SK-N-SH treated with all-trans-retinoic acid at 6 μM for 48 hours (cell line): Measurements from ENCODE around the gene CLEC16A.

Experiments used
- ATAC-seq: fragments of 200-7000 bp; cut with Tn5 transposase; 3 replicates; pipeline ENCODE4 v1.9.1; 2020; ENCODE audit warnings: mild to moderate bottlenecking, moderate library complexity
- ARNTL ChIP-seq: fragments of 450-650 bp; formaldehyde crosslinking; IDR thresholded peaks from 2 replicates; pipeline ENCODE4 v1.5.0; 2020; ENCODE audit warnings: low read depth, mild to moderate bottlenecking, moderate library complexity, borderline replicate concordance
- BACH2 ChIP-seq: fragments of 250-450 bp; sonication (Bioruptor Pico); IDR thresholded peaks from 2 replicates; pipeline ENCODE4 v1.9.0; 2021; ENCODE audit warnings: mild to moderate bottlenecking, borderline replicate concordance
- CREB5 ChIP-seq: fragments of 250-450 bp; sonication (Bioruptor Pico); IDR thresholded peaks from 2 replicates; pipeline ENCODE4 v1.5.1; 2020; ENCODE audit warnings: low read depth, mild to moderate bottlenecking, moderate library complexity
- CSDC2 ChIP-seq: fragments of 250-450 bp; sonication (Bioruptor Pico); IDR thresholded peaks from 2 replicates; pipeline ENCODE4 v1.5.0; 2020; ENCODE audit warnings: mild to moderate bottlenecking, moderate library complexity
- CSRNP3 ChIP-seq: fragments of 250-450 bp; sonication (Bioruptor Pico); IDR thresholded peaks from 2 replicates; pipeline ENCODE4 v1.5.1; 2021; ENCODE audit warnings: mild to moderate bottlenecking, moderate library complexity
- ESRRG ChIP-seq: fragments of 250-450 bp; sonication (Bioruptor Pico); IDR thresholded peaks from 2 replicates; pipeline ENCODE4 v1.6.1; 2021; ENCODE audit warnings: mild to moderate bottlenecking
- GLIS3 ChIP-seq: fragments of 250-450 bp; sonication (Bioruptor Pico); IDR thresholded peaks from 2 replicates; pipeline ENCODE4 v1.5.0; 2020; ENCODE audit warnings: mild to moderate bottlenecking, moderate library complexity
- ISL1 ChIP-seq: fragments of 250-450 bp; sonication (Bioruptor Pico); IDR thresholded peaks from 2 replicates; pipeline ENCODE4 v2.1.2; 2022; ENCODE audit warnings: mild to moderate bottlenecking, moderate library complexity
- OSR1 ChIP-seq: fragments of 250-450 bp; sonication (Bioruptor Pico); IDR thresholded peaks from 2 replicates; pipeline ENCODE4 v1.8.0; 2022; ENCODE audit warnings: moderate library complexity, mild to moderate bottlenecking, inconsistent platforms
- PATZ1 ChIP-seq: fragments of 250-450 bp; sonication (Bioruptor Pico); IDR thresholded peaks from 2 replicates; pipeline ENCODE4 v1.8.0; 2020; ENCODE audit warnings: mild to moderate bottlenecking, moderate library complexity, borderline replicate concordance
- POU6F1 ChIP-seq: fragments of 250-450 bp; sonication (Bioruptor Pico); IDR thresholded peaks from 2 replicates; pipeline ENCODE4 v1.8.0; 2021; ENCODE audit warnings: low read depth, mild to moderate bottlenecking, moderate library complexity, borderline replicate concordance
- RARB ChIP-seq: fragments of 250-450 bp; sonication (Bioruptor Pico); IDR thresholded peaks from 2 replicates; pipeline ENCODE4 v1.8.0; 2021; ENCODE audit warnings: mild to moderate bottlenecking, moderate library complexity
- SNAI2 ChIP-seq: fragments of 250-450 bp; sonication (Bioruptor Pico); IDR thresholded peaks from 2 replicates; pipeline ENCODE4 v1.5.0; 2020; ENCODE audit warnings: mild to moderate bottlenecking, moderate library complexity
- TOX ChIP-seq: fragments of 250-450 bp; sonication (Bioruptor Pico); IDR thresholded peaks from 2 replicates; pipeline ENCODE4 v1.8.0; 2021; ENCODE audit warnings: mild to moderate bottlenecking, moderate library complexity, borderline replicate concordance
- TSHZ2 ChIP-seq: fragments of 250-450 bp; sonication (Bioruptor Pico); IDR thresholded peaks from 2 replicates; pipeline ENCODE4 v1.5.0; 2020; ENCODE audit warnings: mild to moderate bottlenecking, moderate library complexity
- ZC3H10 ChIP-seq: fragments of 250-450 bp; sonication (Bioruptor Pico); IDR thresholded peaks from 2 replicates; pipeline ENCODE4 v1.5.1; 2021; ENCODE audit warnings: mild to moderate bottlenecking, moderate library complexity
- ZFP3 ChIP-seq: fragments of 250-450 bp; sonication (Bioruptor Pico); IDR thresholded peaks from 2 replicates; pipeline ENCODE4 v1.5.0; 2020; ENCODE audit warnings: mild to moderate bottlenecking, moderate library complexity
- ZNF70 ChIP-seq: fragments of 450-650 bp; formaldehyde crosslinking; IDR thresholded peaks from 2 replicates; pipeline ENCODE4 v1.5.0; 2020; ENCODE audit warnings: mild to moderate bottlenecking, moderate library complexity
- ZNF8 ChIP-seq: fragments of 450-650 bp; formaldehyde crosslinking; IDR thresholded peaks from 2 replicates; pipeline ENCODE4 v1.5.0; 2020; ENCODE audit warnings: mild to moderate bottlenecking, moderate library complexity

Gene CLEC16A

GRCh38 chr16:10938321-10938720 is 6.0 kb upstream of the CLEC16A start:
- no peak for ATAC-seq
- TF ChIP-seq ZFP3 (CRISPR knock-in tag), result no peak

GRCh38 chr16:10938796-10939648 is 5.3 kb upstream of the CLEC16A start:
- ATAC-seq, result no peak
- TF ChIP-seq TOX (CRISPR knock-in tag) (no peak), SNAI2 (CRISPR knock-in tag) (no peak), ZNF70 (no peak), RARB (CRISPR knock-in tag) (no peak), PATZ1 (no peak), ARNTL (CRISPR knock-in tag) (no peak), TSHZ2 (no peak), BACH2 (CRISPR knock-in tag) (no peak), ZFP3 (CRISPR knock-in tag) (no peak), ZC3H10 (CRISPR knock-in tag) (no peak), ESRRG (no peak), CREB5 (CRISPR knock-in tag) (no peak), CSRNP3 (no peak), GLIS3 (CRISPR knock-in tag) (no peak), ISL1 (CRISPR knock-in tag) (no peak), OSR1 (CRISPR knock-in tag) (no peak), CSDC2 (no peak)

GRCh38 chr16:10939649-10940234 is 4.6 kb upstream of the CLEC16A start:
- ATAC-seq, result no peak
- TF ChIP-seq ZNF8 (CRISPR knock-in tag) (no peak), TSHZ2 (no peak), ESRRG (no peak), POU6F1 (no peak), ZFP3 (CRISPR knock-in tag) (no peak)
